HepG2 (cell line): ENCODE data around the gene TTLL11.

Experiments used
- CHD4 ChIP-seq: fragments of 200-600 bp; sonication (generic); IDR thresholded peaks from 2 replicates; pipeline ENCODE4 v1.7.0; 2017; ENCODE audit warnings: mild to moderate bottlenecking, low read length, borderline replicate concordance
- CTCF ChIP-seq: sonication (generic); formaldehyde crosslinking; IDR thresholded peaks from 2 replicates; pipeline ENCODE4 v1.5.0; 2020; ENCODE audit warnings: mild to moderate bottlenecking, missing genetic modification reagents, moderate library complexity
- EP300 ChIP-seq, 3 experiments: sonication (generic) in 1 of 3; formaldehyde crosslinking in 1 of 3; IDR thresholded peaks; 2 replicates each; pipeline versions ENCODE4 v1.5.1 to v1.6.1; 2011 to 2020; ENCODE audit warnings: low read depth in 2 of 3, low read length in 2 of 3, borderline replicate concordance in 1 of 3, improper control_type of control experiment in 1 of 3, mild to moderate bottlenecking in 1 of 3, missing genetic modification reagents in 1 of 3, moderate library complexity in 1 of 3
- EZH2 ChIP-seq: conservative IDR thresholded peaks from 2 replicates; pipeline ENCODE4 v1.6.1; 2012; ENCODE audit warnings: mild to moderate bottlenecking, low read depth, low read length, moderate library complexity
- FOXM1 ChIP-seq: sonication (generic); formaldehyde crosslinking; IDR thresholded peaks from 2 replicates; pipeline ENCODE4 v1.5.0; 2020; ENCODE audit warnings: missing genetic modification reagents
- KLF11 ChIP-seq: IDR thresholded peaks from 2 replicates; pipeline ENCODE4 v1.6.1; 2016; ENCODE audit warnings: missing compliant biosample characterization
- SP1 ChIP-seq, 2 experiments: fragments of 450-650 bp in 1 of 2; sonication (generic) in 1 of 2; formaldehyde crosslinking in 1 of 2; IDR thresholded peaks; 2 replicates each; pipeline versions ENCODE4 v1.4.0 to v1.6.1; 2016 to 2020; ENCODE audit warnings: missing genetic modification reagents in 1 of 2
- TSC22D2 ChIP-seq: sonication (generic); formaldehyde crosslinking; IDR thresholded peaks from 2 replicates; pipeline ENCODE4 v1.5.1; 2020; ENCODE audit warnings: missing genetic modification reagents, mild to moderate bottlenecking, borderline replicate concordance
- XBP1 ChIP-seq: sonication (generic); formaldehyde crosslinking; IDR thresholded peaks from 2 replicates; pipeline ENCODE4 v1.5.0; 2020; ENCODE audit warnings: missing genetic modification reagents
- ZNF121 ChIP-seq: sonication (generic); formaldehyde crosslinking; IDR thresholded peaks from 2 replicates; pipeline ENCODE4 v1.5.0; 2020; ENCODE audit warnings: mild to moderate bottlenecking, missing genetic modification reagents
- ZNF20 ChIP-seq: sonication (generic); formaldehyde crosslinking; IDR thresholded peaks from 2 replicates; pipeline ENCODE4 v1.4.0; 2020; ENCODE audit warnings: mild to moderate bottlenecking, moderate library complexity, missing genetic modification reagents

GRCh38 chr9:121906074-121906870, 186.8 kb downstream of the TTLL11 start:
- no peak for TF ChIP-seq CHD4
- no peak for TF ChIP-seq SP1 (IDR thresholded peaks at IDR 0.05)
- TF ChIP-seq SP1 (CRISPR knock-in tag; IDR thresholded peaks at IDR 0.05): no peak
- no peak for TF ChIP-seq EP300 (IDR thresholded peaks at IDR 0.05; ENCODE audit: low read depth in 2 of 2, low read length in 2 of 2)
- no peak for TF ChIP-seq EP300 (CRISPR knock-in tag; IDR thresholded peaks at IDR 0.05; ENCODE audit: borderline replicate concordance)
- TF ChIP-seq XBP1: no peak
- TF ChIP-seq EZH2: no peak
- TF ChIP-seq KLF11 (CRISPR knock-in tag): no peak
- no peak for TF ChIP-seq FOXM1 (CRISPR knock-in tag)
- TF ChIP-seq ZNF121 (CRISPR knock-in tag): no peak
- no peak for TF ChIP-seq TSC22D2 (CRISPR knock-in tag)
- no peak for TF ChIP-seq ZNF20
- TF ChIP-seq CTCF (CRISPR knock-in tag): no peak
